ENCODE data around the gene CSRP3. TPM values are rescaled to one million over a fixed set of nuclear protein-coding genes. Genes with fewer than 3 reads are reported as not detected.

CSRP3 gene
- total and polyA plus RNA-seq, 2 experiments from 2014 or later, result not detected

DNA sequence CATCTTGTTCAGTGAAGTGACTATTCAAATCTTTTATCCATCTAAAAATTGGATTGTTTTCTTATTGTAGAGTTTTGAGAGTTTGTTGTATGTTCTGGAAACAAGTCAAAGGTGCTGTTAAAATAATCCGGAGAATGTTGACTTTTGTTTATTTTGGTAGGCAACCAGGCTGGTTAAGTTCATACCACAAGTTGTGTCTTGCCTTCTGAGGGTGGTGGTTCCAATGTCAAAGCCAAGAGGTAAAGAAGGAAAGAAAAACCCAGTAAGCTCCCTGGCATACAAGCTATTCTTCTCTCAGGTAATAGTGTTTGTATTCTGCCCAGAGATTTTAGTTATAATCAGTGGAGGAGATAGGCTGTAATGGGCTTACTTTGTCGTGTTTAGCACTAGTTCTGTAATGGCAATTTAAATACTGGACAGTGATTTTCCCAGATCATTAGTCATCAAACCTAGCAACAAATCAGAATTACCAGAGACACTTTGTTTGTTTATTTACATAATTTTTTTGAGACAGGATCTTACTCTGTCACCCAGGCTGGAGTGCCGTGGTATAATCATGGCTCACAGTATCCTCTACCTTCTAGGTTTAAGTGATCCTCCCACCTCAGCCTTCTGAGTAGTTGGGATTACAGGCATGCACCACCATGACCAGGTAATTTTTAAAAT lies 15.1 kb upstream of the CSRP3 start:
- TF ChIP-seq STAT1 (IDR thresholded peaks at IDR 0.05; ENCODE audit: unreplicated experiment) (no peak), ZNF331 (CRISPR knock-in tag; IDR thresholded peaks at IDR 0.05; ENCODE audit: low read depth) (no peak), EZH2phosphoT487 (IDR thresholded peaks at IDR 0.05; ENCODE audit: unreplicated experiment) (no peak), EZH2 (IDR thresholded peaks at IDR 0.05; ENCODE audit: low read depth, unreplicated experiment) (no peak), NANOG (IDR thresholded peaks at IDR 0.05; ENCODE audit: borderline replicate concordance) (no peak), ZNF114 (CRISPR knock-in tag; IDR thresholded peaks at IDR 0.05) (no peak), POLR2AphosphoS5 (IDR thresholded peaks at IDR 0.05; ENCODE audit: low read depth) (no peak), JUNB (IDR thresholded peaks at IDR 0.05; ENCODE audit: unreplicated experiment) (no peak), CREB1 (CRISPR knock-in tag; IDR thresholded peaks at IDR 0.05; ENCODE audit: low read depth) (no peak)
- TF ChIP-seq, protein P1, sequence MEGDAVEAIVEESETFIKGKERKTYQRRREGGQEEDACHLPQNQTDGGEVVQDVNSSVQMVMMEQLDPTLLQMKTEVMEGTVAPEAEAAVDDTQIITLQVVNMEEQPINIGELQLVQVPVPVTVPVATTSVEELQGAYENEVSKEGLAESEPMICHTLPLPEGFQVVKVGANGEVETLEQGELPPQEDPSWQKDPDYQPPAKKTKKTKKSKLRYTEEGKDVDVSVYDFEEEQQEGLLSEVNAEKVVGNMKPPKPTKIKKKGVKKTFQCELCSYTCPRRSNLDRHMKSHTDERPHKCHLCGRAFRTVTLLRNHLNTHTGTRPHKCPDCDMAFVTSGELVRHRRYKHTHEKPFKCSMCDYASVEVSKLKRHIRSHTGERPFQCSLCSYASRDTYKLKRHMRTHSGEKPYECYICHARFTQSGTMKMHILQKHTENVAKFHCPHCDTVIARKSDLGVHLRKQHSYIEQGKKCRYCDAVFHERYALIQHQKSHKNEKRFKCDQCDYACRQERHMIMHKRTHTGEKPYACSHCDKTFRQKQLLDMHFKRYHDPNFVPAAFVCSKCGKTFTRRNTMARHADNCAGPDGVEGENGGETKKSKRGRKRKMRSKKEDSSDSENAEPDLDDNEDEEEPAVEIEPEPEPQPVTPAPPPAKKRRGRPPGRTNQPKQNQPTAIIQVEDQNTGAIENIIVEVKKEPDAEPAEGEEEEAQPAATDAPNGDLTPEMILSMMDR (conservative IDR thresholded peaks at IDR 0.05; ENCODE audit: low read depth in 2 of 2), result no peak
- TF ChIP-seq, protein P2, sequence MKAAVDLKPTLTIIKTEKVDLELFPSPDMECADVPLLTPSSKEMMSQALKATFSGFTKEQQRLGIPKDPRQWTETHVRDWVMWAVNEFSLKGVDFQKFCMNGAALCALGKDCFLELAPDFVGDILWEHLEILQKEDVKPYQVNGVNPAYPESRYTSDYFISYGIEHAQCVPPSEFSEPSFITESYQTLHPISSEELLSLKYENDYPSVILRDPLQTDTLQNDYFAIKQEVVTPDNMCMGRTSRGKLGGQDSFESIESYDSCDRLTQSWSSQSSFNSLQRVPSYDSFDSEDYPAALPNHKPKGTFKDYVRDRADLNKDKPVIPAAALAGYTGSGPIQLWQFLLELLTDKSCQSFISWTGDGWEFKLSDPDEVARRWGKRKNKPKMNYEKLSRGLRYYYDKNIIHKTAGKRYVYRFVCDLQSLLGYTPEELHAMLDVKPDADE (IDR thresholded peaks at IDR 0.05), result no peak
- TF ChIP-seq, protein P3, sequence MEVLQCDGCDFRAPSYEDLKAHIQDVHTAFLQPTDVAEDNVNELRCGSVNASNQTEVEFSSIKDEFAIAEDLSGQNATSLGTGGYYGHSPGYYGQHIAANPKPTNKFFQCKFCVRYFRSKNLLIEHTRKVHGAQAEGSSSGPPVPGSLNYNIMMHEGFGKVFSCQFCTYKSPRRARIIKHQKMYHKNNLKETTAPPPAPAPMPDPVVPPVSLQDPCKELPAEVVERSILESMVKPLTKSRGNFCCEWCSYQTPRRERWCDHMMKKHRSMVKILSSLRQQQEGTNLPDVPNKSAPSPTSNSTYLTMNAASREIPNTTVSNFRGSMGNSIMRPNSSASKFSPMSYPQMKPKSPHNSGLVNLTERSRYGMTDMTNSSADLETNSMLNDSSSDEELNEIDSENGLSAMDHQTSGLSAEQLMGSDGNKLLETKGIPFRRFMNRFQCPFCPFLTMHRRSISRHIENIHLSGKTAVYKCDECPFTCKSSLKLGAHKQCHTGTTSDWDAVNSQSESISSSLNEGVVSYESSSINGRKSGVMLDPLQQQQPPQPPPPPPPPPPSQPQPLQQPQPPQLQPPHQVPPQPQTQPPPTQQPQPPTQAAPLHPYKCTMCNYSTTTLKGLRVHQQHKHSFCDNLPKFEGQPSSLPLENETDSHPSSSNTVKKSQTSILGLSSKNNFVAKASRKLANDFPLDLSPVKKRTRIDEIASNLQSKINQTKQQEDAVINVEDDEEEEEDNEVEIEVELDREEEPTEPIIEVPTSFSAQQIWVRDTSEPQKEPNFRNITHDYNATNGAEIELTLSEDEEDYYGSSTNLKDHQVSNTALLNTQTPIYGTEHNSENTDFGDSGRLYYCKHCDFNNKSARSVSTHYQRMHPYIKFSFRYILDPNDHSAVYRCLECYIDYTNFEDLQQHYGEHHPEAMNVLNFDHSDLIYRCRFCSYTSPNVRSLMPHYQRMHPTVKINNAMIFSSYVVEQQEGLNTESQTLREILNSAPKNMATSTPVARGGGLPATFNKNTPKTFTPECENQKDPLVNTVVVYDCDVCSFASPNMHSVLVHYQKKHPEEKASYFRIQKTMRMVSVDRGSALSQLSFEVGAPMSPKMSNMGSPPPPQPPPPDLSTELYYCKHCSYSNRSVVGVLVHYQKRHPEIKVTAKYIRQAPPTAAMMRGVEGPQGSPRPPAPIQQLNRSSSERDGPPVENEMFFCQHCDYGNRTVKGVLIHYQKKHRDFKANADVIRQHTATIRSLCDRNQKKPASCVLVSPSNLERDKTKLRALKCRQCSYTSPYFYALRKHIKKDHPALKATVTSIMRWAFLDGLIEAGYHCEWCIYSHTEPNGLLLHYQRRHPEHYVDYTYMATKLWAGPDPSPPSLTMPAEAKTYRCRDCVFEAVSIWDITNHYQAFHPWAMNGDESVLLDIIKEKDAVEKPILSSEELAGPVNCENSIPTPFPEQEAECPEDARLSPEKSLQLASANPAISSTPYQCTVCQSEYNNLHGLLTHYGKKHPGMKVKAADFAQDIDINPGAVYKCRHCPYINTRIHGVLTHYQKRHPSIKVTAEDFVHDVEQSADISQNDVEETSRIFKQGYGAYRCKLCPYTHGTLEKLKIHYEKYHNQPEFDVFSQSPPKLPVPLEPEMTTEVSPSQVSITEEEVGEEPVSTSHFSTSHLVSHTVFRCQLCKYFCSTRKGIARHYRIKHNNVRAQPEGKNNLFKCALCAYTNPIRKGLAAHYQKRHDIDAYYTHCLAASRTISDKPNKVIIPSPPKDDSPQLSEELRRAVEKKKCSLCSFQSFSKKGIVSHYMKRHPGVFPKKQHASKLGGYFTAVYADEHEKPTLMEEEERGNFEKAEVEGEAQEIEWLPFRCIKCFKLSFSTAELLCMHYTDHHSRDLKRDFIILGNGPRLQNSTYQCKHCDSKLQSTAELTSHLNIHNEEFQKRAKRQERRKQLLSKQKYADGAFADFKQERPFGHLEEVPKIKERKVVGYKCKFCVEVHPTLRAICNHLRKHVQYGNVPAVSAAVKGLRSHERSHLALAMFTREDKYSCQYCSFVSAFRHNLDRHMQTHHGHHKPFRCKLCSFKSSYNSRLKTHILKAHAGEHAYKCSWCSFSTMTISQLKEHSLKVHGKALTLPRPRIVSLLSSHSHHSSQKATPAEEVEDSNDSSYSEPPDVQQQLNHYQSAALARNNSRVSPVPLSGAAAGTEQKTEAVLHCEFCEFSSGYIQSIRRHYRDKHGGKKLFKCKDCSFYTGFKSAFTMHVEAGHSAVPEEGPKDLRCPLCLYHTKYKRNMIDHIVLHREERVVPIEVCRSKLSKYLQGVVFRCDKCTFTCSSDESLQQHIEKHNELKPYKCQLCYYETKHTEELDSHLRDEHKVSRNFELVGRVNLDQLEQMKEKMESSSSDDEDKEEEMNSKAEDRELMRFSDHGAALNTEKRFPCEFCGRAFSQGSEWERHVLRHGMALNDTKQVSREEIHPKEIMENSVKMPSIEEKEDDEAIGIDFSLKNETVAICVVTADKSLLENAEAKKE (CRISPR knock-in tag; IDR thresholded peaks at IDR 0.05), result no peak
- TF ChIP-seq, protein P4, sequence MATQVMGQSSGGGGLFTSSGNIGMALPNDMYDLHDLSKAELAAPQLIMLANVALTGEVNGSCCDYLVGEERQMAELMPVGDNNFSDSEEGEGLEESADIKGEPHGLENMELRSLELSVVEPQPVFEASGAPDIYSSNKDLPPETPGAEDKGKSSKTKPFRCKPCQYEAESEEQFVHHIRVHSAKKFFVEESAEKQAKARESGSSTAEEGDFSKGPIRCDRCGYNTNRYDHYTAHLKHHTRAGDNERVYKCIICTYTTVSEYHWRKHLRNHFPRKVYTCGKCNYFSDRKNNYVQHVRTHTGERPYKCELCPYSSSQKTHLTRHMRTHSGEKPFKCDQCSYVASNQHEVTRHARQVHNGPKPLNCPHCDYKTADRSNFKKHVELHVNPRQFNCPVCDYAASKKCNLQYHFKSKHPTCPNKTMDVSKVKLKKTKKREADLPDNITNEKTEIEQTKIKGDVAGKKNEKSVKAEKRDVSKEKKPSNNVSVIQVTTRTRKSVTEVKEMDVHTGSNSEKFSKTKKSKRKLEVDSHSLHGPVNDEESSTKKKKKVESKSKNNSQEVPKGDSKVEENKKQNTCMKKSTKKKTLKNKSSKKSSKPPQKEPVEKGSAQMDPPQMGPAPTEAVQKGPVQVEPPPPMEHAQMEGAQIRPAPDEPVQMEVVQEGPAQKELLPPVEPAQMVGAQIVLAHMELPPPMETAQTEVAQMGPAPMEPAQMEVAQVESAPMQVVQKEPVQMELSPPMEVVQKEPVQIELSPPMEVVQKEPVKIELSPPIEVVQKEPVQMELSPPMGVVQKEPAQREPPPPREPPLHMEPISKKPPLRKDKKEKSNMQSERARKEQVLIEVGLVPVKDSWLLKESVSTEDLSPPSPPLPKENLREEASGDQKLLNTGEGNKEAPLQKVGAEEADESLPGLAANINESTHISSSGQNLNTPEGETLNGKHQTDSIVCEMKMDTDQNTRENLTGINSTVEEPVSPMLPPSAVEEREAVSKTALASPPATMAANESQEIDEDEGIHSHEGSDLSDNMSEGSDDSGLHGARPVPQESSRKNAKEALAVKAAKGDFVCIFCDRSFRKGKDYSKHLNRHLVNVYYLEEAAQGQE (IDR thresholded peaks at IDR 0.05; ENCODE audit: unreplicated experiment), result no peak
- Histone ChIP-seq H4K20me1 (replicated peaks; ENCODE audit: insufficient read depth) (no peaks in the 10 kb centered on the region), H3K27me3 (ENCODE audit: insufficient read depth) (no peaks in the 10 kb centered on the region), H3K27ac (ENCODE audit: low read depth) (no peak overlapping the region), H3K79me2 (replicated peaks; ENCODE audit: insufficient read depth) (no peaks in the 10 kb centered on the region), H3K9me2 (ENCODE audit: insufficient read depth) (no peaks in the 10 kb centered on the region), H3K4me1 (ENCODE audit: insufficient read depth) (0 out of 2 replicates have a peak, but pooled peaks cover 3% of the 10 kb centered on the region), H2AFZ (no peak overlapping the region), H3K4me3 (no peak overlapping the region), H3K4me2 (no peak overlapping the region), H3F3A (replicated peaks; ENCODE audit: low read depth) (no peaks in the 10 kb centered on the region), H3K36me3 (ENCODE audit: insufficient read depth) (no peaks in the 10 kb centered on the region)
- no peak overlapping the region for H3K4me3 Mint-ChIP-seq
- H3K4me1 Mint-ChIP-seq, result peaks cover 6% of the 10 kb centered on the region; the same call in 2 of the 3 replicates
- ATAC-seq (no peak), DNase-seq (ENCODE audit: low spot score) (no peak)
- H3K27me3 Mint-ChIP-seq (ENCODE audit: insufficient read depth, low read depth, poor library complexity), result no peaks in the 10 kb centered on the region
- H3K36me3 Mint-ChIP-seq (ENCODE audit: low read depth), result peaks cover 2% of the 10 kb centered on the region; the same call in 1 of the 3 replicates
- H3K27ac Mint-ChIP-seq, result no peak overlapping the region
- no peaks in the 10 kb centered on the region for H3K9me3 Mint-ChIP-seq
